Stimulated activated CD8-positive, alpha-beta memory T cell treated with anti-CD3 and anti-CD28 coated beads, Interleukin-4, amount 100 ng/mL, for 24 hours (primary cell): ENCODE measurements around the gene RALGPS2.

Source experiments
- DNase-seq: peaks from one replicate; pipeline ENCODE4 v3.0.0-alpha.2; 2020; ENCODE audit warnings: low read depth

RALGPS2 gene

DNA sequence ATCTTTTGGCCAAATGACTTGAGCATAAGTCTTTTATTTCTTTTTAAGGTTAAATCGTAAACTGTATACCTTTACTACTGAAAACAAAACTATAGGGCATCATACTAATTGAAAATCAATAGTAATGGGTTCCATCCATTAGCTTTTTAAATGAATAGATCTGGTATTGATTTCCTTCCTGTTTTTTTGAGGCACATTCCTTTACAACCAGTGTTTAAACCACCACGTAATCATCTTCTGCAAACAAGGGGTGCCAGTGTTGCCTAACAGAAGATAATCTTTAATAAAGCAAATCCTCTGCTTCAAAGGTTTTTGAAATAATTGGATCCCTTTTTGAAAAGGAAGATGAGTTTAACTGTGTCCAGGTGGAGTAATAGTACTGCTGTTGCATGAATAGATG is 194.5 kb downstream of the RALGPS2 start:
- DNase-seq, result no peak

DNA sequence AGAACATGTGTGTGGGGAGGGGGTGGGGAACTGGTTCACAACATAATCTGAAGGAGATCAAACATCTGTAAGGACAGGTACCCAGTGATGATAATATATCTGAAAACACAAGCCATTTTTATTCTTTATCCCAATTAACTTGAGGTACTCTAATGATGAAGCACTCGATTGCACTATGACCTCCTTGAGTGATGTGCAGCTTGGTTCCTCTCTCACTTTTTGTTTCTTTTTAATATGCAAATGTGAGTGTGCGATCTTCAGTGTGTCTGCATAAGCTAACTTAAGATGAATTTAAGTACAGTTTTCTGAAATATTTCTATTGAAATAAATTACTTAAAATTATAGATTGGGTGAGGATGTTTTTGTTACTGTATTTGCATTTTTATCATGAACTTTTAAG is 196.5 kb downstream of the RALGPS2 start:
- DNase-seq, result no peak

DNA sequence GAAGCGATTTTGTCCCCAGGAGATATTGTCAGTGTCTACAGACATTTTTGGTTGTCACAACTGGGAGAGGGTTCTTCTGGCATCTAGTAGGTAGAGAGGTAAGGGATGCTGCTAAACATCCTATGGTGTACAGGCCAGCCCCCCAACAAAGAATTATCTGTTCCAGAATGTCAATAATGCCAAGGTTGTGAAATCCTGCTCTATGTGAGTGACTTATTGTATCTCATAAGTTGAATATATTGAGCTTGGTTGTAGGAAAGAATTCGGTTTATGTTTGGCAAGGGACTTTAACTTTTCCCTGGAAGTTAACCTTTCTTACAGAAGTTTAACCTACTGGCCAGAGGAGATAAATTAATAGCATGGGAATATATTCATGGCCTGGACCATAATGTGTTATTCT is 198.5 kb downstream of the RALGPS2 start:
- no peak for DNase-seq

DNA sequence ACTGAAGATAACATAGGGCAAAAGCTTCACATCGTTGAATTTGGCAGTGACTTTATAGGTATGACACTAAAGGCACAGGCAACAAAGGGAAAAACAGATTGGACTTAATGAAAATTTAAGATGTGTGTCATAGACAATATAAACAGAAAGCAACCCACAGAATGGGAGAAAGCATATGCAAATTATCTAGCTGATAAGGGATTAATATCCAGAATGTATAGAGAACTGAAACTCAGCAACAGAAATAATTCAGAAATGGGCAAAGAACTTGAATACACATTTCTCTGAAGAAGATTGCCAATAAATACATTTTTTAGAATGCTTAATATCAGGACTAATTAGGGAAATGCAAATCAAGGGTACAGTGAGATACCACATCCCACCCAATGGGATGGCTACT is 201.0 kb downstream of the RALGPS2 start:
- DNase-seq, result no peak

DNA sequence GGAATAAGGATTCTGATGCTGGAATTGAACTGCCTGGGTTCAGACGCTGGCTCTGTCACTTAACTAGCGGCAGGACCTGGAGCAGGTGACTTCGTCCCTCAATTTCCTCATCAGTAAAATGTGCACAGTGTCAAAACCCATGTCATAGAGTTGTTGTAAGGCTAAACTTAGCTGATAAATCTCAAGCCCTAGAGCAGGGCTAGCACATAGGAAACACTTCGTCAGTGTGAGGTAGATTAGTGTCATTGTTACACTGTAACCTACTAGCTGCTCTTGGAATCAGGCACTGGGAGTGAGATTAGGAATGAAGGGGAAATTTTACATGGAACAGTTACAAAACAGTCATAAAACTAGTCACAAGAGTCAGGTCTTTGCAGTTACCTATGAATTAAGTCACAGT is 202.0 kb downstream of the RALGPS2 start:
- DNase-seq, result no peak

DNA sequence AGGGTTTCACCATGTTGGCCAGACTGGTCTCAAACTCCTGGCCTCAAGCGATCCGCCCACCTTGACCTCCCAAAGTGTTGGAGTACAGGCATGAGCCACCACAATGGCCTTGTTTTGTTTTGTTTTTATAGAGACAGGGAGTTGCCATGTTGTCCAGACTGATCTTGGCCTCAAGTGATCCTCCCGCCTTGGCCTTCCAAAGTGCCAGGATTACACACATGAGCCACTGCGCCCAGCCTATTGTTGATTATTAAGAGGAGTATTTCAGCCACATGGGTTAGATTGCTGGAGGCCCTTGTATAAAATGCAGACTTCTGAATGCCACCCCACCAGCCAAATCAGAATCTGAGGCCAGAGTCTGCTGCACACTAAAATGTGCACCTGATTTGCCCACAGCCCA is 203.0 kb downstream of the RALGPS2 start:
- no peak for DNase-seq

DNA sequence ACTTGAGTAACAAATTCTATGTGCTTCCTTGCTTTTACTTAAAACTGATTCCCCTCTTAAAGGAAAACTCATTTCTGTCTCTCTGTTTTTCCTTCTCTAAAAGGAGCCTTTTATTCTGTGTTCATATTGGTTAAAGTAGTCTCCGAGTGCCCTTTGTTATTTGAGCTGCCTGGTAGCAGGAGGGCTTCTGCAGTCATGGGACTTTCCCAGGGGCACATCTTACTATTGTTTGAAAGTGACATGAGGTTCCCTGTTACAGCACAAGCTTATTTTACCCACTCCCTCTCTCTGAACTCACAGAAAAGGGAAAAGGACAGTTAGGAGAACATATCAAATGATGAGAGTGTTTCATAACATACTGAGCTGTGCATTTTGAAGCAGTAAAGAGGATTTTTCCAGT is 203.9 kb downstream of the RALGPS2 start:
- DNase-seq, result no peak

DNA sequence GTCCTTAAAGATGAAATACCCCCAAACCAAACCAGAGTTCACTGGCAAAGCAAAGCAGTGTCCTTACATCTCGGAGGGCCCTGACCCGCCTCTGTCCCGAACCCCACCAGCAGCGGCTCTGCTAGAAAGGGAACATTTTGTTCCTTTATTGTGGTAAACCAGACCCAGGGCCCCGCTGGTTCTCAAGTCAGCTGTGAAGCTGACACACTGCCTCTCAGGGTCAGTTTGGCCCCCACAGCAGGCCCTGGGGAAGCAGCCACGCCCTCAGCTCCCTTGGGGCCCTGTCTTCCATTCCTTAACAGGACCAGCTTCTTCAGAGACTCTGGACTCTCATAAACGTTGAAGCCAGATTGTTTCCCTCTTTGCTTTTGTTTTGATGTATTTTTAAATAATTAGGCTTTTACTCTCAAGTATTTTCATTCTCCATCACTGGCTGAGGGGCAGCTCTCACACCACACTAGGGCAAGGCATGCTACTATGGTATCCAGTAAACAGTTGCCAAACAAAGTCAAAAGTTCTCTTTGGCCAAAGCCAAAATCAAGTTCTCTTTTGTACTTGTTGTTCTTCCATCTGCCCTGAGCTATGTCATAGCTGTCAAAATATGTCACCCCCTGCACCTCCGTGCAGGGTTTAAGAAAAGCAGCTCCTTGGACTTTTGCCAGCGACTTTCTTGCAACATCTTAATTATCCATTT is 207.0 kb downstream of the RALGPS2 start:
- no peak for DNase-seq

DNA sequence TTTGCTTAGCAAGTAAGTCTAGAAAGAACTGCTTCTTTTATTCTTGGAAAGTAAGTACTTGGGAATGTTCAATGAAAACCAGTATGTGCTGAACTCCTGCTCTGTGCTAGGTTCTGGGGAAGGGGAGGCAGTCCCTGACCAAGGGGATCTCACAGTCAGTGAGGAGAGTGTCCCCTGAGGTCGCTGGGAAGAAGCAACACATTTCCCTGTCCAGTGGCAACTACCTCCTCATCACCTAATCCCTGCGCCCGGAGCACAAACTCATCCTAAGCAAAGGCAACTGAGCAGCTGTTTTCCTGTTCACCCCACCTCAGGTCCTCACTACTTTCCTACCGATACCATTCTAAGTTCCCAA is 207.5 kb downstream of the RALGPS2 start:
- DNase-seq, result no peak

DNA sequence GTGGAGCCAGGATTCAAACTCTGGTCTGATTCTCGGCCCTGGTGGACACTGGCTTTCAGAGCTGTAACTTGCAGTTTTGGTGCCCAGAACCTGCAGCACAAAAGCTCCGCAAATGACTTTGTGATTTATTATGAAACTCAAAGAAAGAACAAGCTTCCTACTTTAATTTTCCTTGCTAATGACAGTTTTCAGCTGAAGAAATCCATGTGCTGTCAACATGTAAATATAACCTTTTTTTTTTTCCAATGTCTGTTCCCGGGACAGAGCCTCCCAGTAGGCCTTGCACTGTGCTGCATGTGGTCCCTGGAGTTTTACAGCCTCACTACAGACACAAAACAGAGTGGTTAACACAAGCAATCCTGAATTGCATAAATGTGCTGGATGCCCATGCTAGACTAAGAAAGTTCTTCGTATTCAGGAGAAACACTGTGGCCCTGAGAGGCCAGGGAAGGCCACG is 208.1 kb downstream of the RALGPS2 start:
- no peak for DNase-seq

DNA sequence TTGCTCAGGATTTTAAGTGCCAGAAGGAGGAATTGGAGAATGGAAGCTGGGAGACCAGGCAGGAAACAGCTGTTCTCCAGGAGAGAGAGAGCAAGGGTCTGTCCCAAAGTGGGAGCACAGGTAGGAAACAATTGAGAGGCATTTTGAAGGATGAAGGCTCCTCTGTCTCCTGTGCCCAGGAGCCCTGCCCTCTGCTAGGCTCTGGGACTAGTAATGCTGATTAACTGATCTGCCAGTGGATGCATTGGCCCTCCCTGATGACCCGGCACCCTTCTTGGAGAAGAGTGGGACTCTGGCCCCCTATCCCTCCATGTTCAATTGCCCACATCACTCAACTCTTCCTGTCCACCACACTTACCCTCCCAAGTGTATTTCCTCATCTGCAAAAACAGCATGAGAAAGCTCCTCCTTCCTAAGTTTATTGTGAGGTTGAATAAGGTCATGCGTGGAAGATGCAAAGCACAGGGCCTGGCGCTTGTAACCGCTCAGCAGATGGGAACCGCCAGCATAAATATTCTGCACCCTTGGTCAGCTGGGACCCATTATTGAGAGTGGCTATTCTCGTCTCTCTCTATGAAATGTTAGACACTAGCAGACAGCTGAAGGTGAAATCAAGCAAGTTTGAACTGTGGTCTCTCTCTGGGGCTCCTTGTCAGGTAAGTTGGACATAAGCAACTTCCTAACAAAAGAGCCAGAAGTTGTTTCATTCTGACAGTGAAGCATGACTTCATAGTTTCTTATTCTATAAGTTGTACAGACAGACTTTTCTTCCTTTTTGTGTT is 208.9 kb downstream of the RALGPS2 start:
- DNase-seq, result no peak

DNA sequence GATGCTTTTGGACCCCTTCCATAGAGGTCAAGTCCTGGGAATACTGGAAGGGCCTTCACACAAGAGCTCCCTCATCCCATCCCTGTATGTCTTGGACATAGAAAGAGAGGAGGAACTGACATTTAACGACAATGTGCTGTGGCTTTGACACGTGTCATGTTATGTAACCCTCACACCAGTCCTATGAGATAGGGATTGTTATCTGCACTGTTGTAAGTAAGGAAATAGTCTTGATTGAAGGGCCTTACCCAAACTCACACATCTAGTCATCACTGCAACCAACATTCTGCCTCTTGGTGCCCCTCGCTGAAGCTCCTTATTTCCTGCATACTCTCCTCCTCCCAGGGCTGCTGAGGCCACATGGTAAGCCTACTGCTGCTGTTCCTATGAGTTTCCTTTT is 209.5 kb downstream of the RALGPS2 start:
- no peak for DNase-seq

DNA sequence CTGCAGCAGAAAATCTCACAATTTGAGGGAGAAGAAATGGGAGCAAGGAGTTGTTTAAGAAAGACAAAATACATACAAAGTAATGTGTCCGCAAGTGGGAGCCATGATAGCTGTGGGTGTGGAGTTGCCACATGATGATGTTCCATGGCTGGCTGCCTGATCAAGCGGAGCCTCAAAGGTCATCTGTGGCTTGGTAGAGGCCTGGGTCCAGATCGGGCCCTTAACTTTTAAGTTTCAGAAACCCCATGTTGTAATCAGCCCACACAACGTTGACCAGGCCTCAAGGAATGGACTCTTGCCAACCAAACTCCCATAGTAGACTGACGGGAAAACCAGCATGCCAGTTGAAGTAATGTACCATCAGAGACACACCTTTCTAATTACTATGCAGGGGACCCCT is 210.6 kb downstream of the RALGPS2 start:
- no peak for DNase-seq

DNA sequence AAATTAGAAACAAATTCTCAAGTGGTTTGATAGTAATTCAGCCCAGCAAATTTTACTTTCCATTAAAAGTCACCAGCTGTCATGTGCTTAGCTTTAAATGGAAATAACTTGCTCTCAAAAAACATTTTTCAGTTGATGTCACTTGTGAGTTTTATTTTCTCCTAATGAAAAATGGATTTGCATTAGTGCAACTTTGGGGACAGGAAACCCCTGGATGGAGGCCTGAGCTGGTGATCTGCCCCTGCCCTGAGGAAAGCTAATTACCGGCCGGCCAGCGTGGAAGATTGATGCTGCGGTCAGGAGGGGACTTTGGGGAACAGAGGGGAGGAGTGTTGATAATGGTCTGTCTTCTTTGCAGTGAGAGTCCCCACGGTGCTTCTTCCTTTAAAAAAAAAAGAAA is 212.7 kb downstream of the RALGPS2 start:
- no peak for DNase-seq

DNA sequence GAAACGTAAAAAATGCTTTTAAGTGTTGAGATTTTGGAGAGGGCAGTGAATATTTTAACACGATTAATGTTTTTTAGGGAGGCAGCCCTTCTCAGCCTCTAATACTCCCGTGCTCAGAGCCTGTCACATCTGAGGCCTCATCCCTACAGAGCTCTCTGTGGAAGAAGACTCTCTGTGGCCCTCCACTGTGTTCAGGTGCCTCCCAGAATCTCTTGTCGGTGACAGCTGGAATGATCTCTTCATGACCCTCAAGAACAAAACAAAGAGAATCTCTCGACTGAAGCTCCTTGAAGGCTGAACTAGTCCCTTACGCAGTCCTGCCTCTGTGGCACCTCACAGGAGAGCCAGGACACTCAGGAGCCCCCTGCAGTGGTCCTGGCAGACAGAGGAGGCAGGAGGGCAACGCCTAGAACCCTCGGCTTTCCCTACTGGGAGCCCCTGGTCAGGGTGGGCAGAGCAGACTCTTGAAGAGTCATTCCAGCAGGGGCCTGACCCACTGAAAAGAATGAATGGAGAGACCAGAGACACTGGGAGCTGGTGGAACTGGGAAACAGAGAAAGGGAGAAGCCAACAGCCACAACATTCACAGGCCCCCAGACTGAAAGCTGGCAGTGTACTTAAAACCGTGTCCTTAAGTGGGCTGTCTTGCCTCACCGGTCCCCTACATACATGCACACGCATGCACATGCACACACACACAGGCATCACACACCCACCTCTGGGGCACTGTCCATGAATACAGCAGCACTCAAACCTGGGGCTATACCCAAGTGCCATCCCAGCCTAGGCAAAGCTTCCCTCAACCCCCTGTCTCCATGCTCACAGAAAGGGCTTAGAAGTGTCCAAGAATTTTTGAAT is 213.3 kb downstream of the RALGPS2 start:
- DNase-seq, result no peak

DNA sequence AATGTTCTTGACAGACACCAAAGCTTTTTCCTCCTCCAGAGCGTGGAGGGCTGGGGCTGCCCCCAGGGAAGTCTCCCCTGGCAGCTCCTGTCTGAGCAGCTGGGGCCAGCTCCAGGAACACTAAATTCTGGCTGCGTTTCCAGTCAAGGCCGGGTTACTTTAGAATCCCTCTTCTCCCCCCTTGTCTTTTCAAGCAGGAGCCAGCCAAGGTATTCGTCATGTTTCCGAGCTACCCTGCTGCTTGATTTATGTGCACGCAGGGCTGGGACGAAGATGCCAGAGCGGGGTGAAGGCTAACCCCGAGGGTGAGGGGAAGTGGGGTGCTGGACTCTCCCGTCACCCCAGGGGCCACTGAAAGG is 213.9 kb downstream of the RALGPS2 start:
- DNase-seq, result no peak

DNA sequence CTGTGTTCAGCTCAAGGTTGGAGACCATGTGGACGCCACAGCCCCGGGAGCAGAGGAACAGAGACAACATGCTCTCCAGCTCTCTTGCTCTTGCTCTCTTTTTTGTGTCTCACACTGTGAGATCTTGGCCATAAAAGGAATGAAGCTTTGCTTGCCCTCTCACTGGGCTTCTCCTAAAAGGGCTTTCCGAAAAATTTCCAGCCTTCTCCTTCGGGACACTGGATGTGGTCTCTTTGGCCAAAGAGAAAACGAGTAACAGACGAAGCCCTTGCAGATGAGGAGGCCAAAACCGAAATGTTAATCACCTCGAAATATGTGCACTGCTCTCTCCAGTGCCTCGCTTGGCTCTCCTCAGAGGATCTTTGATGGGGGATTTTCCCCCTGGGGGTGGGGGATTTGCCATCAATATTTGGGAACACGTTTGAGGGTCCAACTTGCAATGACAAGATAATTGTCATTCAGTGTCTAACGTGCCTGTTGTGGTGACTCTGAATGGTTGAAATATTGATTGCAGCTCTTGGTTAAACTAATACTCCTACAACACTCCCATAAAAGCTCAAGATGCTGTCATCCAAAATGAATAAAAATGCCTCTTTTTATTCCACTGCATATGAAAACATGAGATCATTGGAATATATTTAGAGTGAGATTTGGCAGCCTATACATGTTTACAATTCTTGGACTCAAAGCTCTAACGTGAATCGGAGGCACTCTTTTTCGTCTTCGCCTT is 214.5 kb downstream of the RALGPS2 start:
- DNase-seq, result no peak

DNA sequence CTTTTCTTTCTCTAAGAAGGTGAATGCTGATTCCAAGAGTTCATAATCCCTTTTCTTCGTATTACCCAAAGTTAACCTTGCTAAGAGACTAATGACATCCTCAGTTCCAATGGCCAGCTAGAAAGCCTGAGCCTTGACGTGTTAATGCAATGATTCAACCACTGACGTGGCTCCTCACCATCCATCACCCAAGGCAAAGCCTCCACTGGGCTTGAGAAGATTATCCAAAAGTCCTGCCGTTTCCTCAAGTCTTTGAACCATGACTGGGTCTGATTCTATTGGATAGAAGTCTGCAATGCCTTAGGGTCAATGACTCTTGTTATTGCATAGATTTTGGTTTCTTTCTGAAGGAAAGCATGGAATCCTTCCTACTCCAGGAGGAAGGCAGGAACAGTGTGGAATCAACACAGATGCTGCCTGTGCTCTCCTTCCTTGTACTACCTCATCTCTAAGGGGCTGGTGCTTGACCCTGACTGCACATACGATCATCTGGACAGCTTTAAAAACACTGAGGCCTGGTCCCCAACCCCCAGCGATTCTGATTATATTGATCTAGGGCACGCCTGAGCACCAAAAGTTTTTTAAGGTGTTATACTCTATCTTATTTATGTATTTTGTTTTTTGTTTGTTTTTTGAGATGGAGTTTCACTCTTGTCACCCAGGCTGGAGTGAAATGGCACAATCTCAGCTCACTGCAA is 215.2 kb downstream of the RALGPS2 start:
- no peak for DNase-seq

DNA sequence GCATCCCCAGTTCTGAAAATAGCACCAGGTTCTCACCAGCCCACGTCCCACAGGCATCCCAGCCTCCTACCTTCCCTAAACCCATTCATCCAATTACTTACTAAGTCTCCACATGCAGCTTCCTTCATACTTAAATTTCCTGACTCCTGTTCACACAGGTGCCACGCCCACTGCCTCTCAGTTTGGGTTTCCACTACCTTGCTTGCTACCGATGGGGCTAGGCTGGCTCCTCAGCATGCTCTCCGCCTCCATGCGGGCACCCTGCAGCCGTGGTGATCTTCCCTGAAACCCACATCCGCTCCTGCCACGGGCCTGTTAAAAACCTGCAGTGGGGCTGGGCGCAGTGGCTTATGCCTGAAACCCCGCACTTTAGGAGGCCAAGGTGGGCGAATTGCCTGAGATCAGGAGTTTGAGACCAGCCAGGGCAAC is 216.2 kb downstream of the RALGPS2 start:
- DNase-seq, result no peak

DNA sequence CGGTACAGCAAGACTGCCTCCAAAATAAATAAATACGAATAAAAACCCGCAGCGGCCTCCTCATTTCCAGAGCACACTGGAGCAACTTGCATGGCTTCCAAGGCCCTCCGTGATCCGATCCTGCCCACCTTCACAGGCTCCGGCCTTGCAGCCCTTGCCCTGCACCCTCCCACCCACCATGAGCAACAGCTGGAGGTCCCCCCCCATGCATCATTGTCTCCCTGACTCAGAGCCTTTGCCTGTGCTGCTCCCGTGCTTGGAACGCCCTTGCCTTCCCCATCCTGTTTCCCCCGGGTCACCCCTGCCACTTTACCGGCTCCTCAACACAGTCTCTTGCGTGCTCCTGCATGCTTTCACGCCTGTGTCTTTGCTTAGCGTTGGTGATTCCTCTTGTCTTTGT is 216.8 kb downstream of the RALGPS2 start:
- no peak for DNase-seq
